MM.1S (cell line): ENCODE results near the gene MAP4K3.

Source experiments
- DNase-seq: peaks from one replicate; pipeline ENCODE4 v3.0.0-alpha.2; 2015
- H2AFZ ChIP-seq: fragments of 300-600 bp; sonication (generic); 2 replicates; pipeline ENCODE4 v1.6.0; 2016; ENCODE audit warnings: antibody characterized with exemption, low read length
- H3F3A ChIP-seq: fragments of 300-600 bp; sonication (generic); 2 replicates; pipeline ENCODE4 v1.6.1; 2016; ENCODE audit warnings: mild to moderate bottlenecking, antibody characterized with exemption, low read length, moderate library complexity, mixed read lengths; ENCODE audit not compliant: insufficient read depth
- H3K27ac ChIP-seq: fragments of 300-600 bp; sonication (generic); 2 replicates; pipeline ENCODE4 v1.5.1; 2016; ENCODE audit warnings: mild to moderate bottlenecking, low read length
- H3K27me3 ChIP-seq: fragments of 300-600 bp; sonication (generic); replicated peaks from 2 replicates; pipeline ENCODE4 v1.6.0; 2016; ENCODE audit warnings: low read length; ENCODE audit not compliant: insufficient read depth
- H3K36me3 ChIP-seq: fragments of 300-600 bp; sonication (generic); replicated peaks from 2 replicates; pipeline ENCODE4 v1.6.1; 2016; ENCODE audit warnings: mild to moderate bottlenecking, low read length, mixed read lengths; ENCODE audit not compliant: insufficient read depth
- H3K4me1 ChIP-seq: fragments of 300-600 bp; sonication (generic); 2 replicates; pipeline ENCODE4 v1.6.1; 2016; ENCODE audit warnings: low read length, mixed read lengths
- H3K4me2 ChIP-seq: fragments of 300-600 bp; sonication (generic); 2 replicates; pipeline ENCODE4 v1.6.0; 2016; ENCODE audit warnings: low read depth, low read length
- H3K4me3 ChIP-seq: fragments of 300-600 bp; sonication (generic); 2 replicates; pipeline ENCODE4 v1.5.1; 2016; ENCODE audit warnings: low read length, mixed read lengths
- H3K79me2 ChIP-seq: fragments of 300-600 bp; sonication (generic); 2 replicates; pipeline ENCODE4 v1.6.1; 2016; ENCODE audit warnings: mixed run types, low read length, mixed read lengths
- H3K9ac ChIP-seq: fragments of 300-600 bp; sonication (generic); 2 replicates; pipeline ENCODE4 v1.6.1; 2016; ENCODE audit warnings: low read length, mixed read lengths
- H3K9me2 ChIP-seq: fragments of 300-600 bp; sonication (generic); replicated peaks from 2 replicates; pipeline ENCODE4 v1.6.1; 2016; ENCODE audit warnings: mild to moderate bottlenecking, low read length, mixed read lengths; ENCODE audit not compliant: insufficient read depth
- H3K9me3 ChIP-seq: fragments of 300-600 bp; sonication (generic); replicated peaks from 2 replicates; pipeline ENCODE4 v1.6.1; 2016; ENCODE audit warnings: mild to moderate bottlenecking, low read length, mixed read lengths; ENCODE audit not compliant: insufficient read depth
- H4K20me1 ChIP-seq: fragments of 300-600 bp; sonication (generic); 2 replicates; pipeline ENCODE4 v1.6.1; 2016; ENCODE audit warnings: mild to moderate bottlenecking, low read length, moderate library complexity, mixed read lengths; ENCODE audit not compliant: insufficient read depth
- EZH2 ChIP-seq: fragments of 300-600 bp; sonication (generic); optimal IDR thresholded peaks from 2 replicates; pipeline ENCODE3; 2017; ENCODE audit warnings: low read depth, mild to moderate bottlenecking, antibody characterized with exemption, low read length, mixed read lengths
- EZH2phosphoT487 ChIP-seq: fragments of 300-600 bp; sonication (generic); IDR thresholded peaks from 2 replicates; pipeline ENCODE4 v1.6.1; 2018; ENCODE audit warnings: antibody characterized with exemption, low read length
- TF ChIP-seq, protein P1 (sequence below): fragments of 300-600 bp; sonication (generic); IDR thresholded peaks from 2 replicates; pipeline ENCODE4 v1.5.1; 2016; ENCODE audit warnings: antibody characterized with exemption, low read length, mixed read lengths

The MAP4K3 gene

GRCh38 chr2:39379643-39380524 is 57.2 kb downstream of the MAP4K3 start:
- Histone ChIP-seq H3K4me1 (peaks cover 22% of the 10 kb centered on the region), H4K20me1 (no peaks in the 10 kb centered on the region), H3K9ac (no peak overlapping the region), H3K9me3 (no peaks in the 10 kb centered on the region), H3K9me2 (no peaks in the 10 kb centered on the region), H3K4me2 (no peak overlapping the region), H3K36me3 (no peaks in the 10 kb centered on the region), H3K4me3 (no peak overlapping the region), H2AFZ (no peak overlapping the region), H3F3A (0 out of 2 replicates have a peak, but pooled peaks cover 9% of the 10 kb centered on the region), H3K79me2 (peaks cover 74% of the 10 kb centered on the region), H3K27me3 (no peaks in the 10 kb centered on the region), H3K27ac (no peak overlapping the region; the same call in 1 of the 2 replicates)
- TF ChIP-seq, protein P1, sequence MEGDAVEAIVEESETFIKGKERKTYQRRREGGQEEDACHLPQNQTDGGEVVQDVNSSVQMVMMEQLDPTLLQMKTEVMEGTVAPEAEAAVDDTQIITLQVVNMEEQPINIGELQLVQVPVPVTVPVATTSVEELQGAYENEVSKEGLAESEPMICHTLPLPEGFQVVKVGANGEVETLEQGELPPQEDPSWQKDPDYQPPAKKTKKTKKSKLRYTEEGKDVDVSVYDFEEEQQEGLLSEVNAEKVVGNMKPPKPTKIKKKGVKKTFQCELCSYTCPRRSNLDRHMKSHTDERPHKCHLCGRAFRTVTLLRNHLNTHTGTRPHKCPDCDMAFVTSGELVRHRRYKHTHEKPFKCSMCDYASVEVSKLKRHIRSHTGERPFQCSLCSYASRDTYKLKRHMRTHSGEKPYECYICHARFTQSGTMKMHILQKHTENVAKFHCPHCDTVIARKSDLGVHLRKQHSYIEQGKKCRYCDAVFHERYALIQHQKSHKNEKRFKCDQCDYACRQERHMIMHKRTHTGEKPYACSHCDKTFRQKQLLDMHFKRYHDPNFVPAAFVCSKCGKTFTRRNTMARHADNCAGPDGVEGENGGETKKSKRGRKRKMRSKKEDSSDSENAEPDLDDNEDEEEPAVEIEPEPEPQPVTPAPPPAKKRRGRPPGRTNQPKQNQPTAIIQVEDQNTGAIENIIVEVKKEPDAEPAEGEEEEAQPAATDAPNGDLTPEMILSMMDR = peak; percentile 68
- TF ChIP-seq EZH2 = no peak
- peak; percentile 60 for DNase-seq

DNA sequence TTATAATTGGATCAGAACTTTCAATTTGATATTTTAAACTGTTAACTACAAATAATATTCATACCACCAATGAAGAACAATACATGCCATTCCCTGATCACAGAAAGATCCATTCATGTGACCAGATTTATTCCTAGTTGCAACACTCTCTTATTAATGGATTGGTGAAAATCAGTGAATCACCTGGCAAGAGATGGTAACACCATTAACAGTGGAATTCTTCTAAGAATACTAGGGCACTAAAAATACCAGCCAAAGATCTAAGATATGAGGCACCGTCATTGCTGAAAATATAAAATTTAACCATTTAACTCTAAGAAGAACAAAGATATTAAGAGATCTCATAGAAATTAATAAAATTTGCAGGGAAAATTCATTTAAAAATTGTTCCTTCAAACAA is 58.1 kb downstream of the MAP4K3 start:
- no peaks in the 10 kb centered on the region for H3K27me3 ChIP-seq
- 0 out of 2 replicates have a peak, but pooled peaks cover 9% of the 10 kb centered on the region for H3F3A ChIP-seq
- H3K79me2 ChIP-seq = peaks cover 66% of the 10 kb centered on the region
- no peak overlapping the region for H2AFZ ChIP-seq
- no peaks in the 10 kb centered on the region for H4K20me1 ChIP-seq
- no peaks in the 10 kb centered on the region for H3K9me2 ChIP-seq
- peaks cover 22% of the 10 kb centered on the region for H3K4me1 ChIP-seq
- TF ChIP-seq EZH2phosphoT487 (no peak), EZH2 (no peak)
- TF ChIP-seq, protein P1 = no peak
- H3K36me3 ChIP-seq = no peaks in the 10 kb centered on the region
- H3K9me3 ChIP-seq = no peaks in the 10 kb centered on the region
- H3K4me3 ChIP-seq = no peak overlapping the region
- no peak overlapping the region for H3K4me2 ChIP-seq
- no peak for DNase-seq
- H3K27ac ChIP-seq = no peak overlapping the region
- no peak overlapping the region for H3K9ac ChIP-seq

GRCh38 chr2:39377226-39377939 is 59.7 kb downstream of the MAP4K3 start:
- Histone ChIP-seq H4K20me1 (no peaks in the 10 kb centered on the region), H3K9me3 (no peaks in the 10 kb centered on the region), H3K36me3 (no peaks in the 10 kb centered on the region), H3K79me2 (peaks cover 59% of the 10 kb centered on the region), H2AFZ (no peak overlapping the region), H3K4me2 (no peak overlapping the region), H3K4me1 (peaks cover 22% of the 10 kb centered on the region), H3K27ac (peak overlapping the region; percentile 49), H3K9ac (no peak overlapping the region), H3K4me3 (no peak overlapping the region), H3F3A (0 out of 2 replicates have a peak, but pooled peaks cover 9% of the 10 kb centered on the region), H3K9me2 (no peaks in the 10 kb centered on the region), H3K27me3 (no peaks in the 10 kb centered on the region)
- TF ChIP-seq, protein P1 = no peak
- TF ChIP-seq EZH2phosphoT487 = no peak
- TF ChIP-seq EZH2 = no peak
- DNase-seq = peak; percentile 40
